H1 (cell line): ENCODE results near the gene MATR3.

ENCODE experiments used
- CTCF ChIP-seq, 3 experiments: IDR thresholded peaks; 1 replicate in 2 of 3; 2 replicates in 1 of 3; pipeline versions ENCODE4 v1.5.1 to v1.6.1; 2011; ENCODE audit warnings: low read length in 3 of 3, mild to moderate bottlenecking in 3 of 3, inconsistent platforms in 2 of 3, low read depth in 1 of 3, moderate library complexity in 1 of 3; ENCODE audit not compliant: insufficient read depth in 1 of 3; ENCODE audit errors: control extremely low read depth in 1 of 3
- EP300 ChIP-seq, 2 experiments: IDR thresholded peaks; 1 replicate in 1 of 2; 2 replicates in 1 of 2; pipeline ENCODE4 v1.6.1; 2011 to 2012; ENCODE audit warnings: low read depth in 2 of 2, low read length in 2 of 2, mild to moderate bottlenecking in 2 of 2, borderline replicate concordance in 1 of 2, inconsistent platforms in 1 of 2, moderate library complexity in 1 of 2
- EZH2 ChIP-seq: fragments of 200-600 bp; sonication (generic); IDR thresholded peaks from 2 replicates; pipeline ENCODE4 v1.7.1; 2012; ENCODE audit warnings: low read depth, mild to moderate bottlenecking, moderate library complexity, low read length, inconsistent platforms; ENCODE audit not compliant: severe bottlenecking
- GTF2F1 ChIP-seq: IDR thresholded peaks from 2 replicates; pipeline ENCODE4 v1.6.1; 2012; ENCODE audit warnings: low read depth, low read length, improper control_type of control experiment, borderline replicate concordance
- JUN ChIP-seq: IDR thresholded peaks from 2 replicates; pipeline ENCODE4 v1.6.1; 2011; ENCODE audit warnings: low read depth, mild to moderate bottlenecking, improper control_type of control experiment, low read length
- JUND ChIP-seq: IDR thresholded peaks from 2 replicates; pipeline ENCODE4 v1.6.1; 2011; ENCODE audit warnings: mild to moderate bottlenecking, improper control_type of control experiment, low read length
- KDM5A ChIP-seq: fragments of 200-600 bp; IDR thresholded peaks from 2 replicates; pipeline ENCODE4 v1.7.1; 2012; ENCODE audit warnings: mild to moderate bottlenecking, low read length, inconsistent platforms, mixed read lengths
- MAFK ChIP-seq: IDR thresholded peaks from 2 replicates; pipeline ENCODE4 v1.6.1; 2012; ENCODE audit warnings: low read depth, mild to moderate bottlenecking, improper control_type of control experiment, low read length
- NRF1 ChIP-seq: IDR thresholded peaks from 2 replicates; pipeline ENCODE4 v1.6.1; 2011; ENCODE audit warnings: mild to moderate bottlenecking, low read depth, low read length, improper control_type of control experiment
- POLR2AphosphoS5 ChIP-seq: IDR thresholded peaks from 2 replicates; pipeline ENCODE4 v1.6.1; 2011; ENCODE audit warnings: low read depth, low read length
- SIN3A ChIP-seq, 2 experiments: IDR thresholded peaks in 1 of 2; conservative IDR thresholded peaks in 1 of 2; 2 replicates each; pipeline ENCODE4 v1.6.1; 2011 to 2012; ENCODE audit warnings: low read length in 2 of 2, improper control_type of control experiment in 1 of 2, low read depth in 1 of 2, mild to moderate bottlenecking in 1 of 2

GRCh38 chr5:139297439-139298133 lies 4.0 kb downstream of the MATR3 start:
- TF ChIP-seq EP300 (IDR thresholded peaks at IDR 0.05; ENCODE audit: borderline replicate concordance in 1 of 2, low read depth in 2 of 2, low read length in 2 of 2) (no peak), GTF2F1 (no peak), JUN (no peak), EZH2 (no peak), SIN3A (conservative IDR thresholded peaks at IDR 0.05 in 1 of 2, IDR thresholded peaks at IDR 0.05 in 1 of 2; ENCODE audit: low read depth in 1 of 2, low read length in 2 of 2) (no peak), POLR2AphosphoS5 (no peak), KDM5A (no peak), CTCF (IDR thresholded peaks at IDR 0.05; ENCODE audit: control extremely low read depth in 1 of 3, insufficient read depth in 1 of 3, low read depth in 1 of 3, low read length in 3 of 3) (no peak), JUND (no peak), NRF1 (no peak), MAFK (no peak)
